ENCODE results near the gene SNX11. TPM values are rescaled to one million over a fixed set of nuclear protein-coding genes. Genes with fewer than 3 reads are reported as not detected.

The SNX11 gene
- total RNA-seq (6.9 TPM), polyA plus RNA-seq (ENCODE audit: insufficient read depth in 1 of 8, insufficient read length in 8 of 8, low replicate concordance in 1 of 8) (10 to 100 TPM in 7 of 8 donors, 1 to 10 TPM in 1; 9.1 to 12.9 (median 11.3) TPM)
- long read RNA-seq, donor 1, partial matches to known transcripts, result 0 of 1 reads
- long read RNA-seq, donor 1, other reads (novel, unspliced or antisense), result 0 of 1 reads
- long read RNA-seq, donor 2, partial matches to known transcripts, result 0 of 1 reads
- long read RNA-seq, donor 2, other reads (novel, unspliced or antisense), result 0 of 1 reads
- long read RNA-seq, donor 3, partial matches to known transcripts, result 0 of 5 reads
- long read RNA-seq, donor 3, other reads (novel, unspliced or antisense), result 0 of 5 reads
- long read RNA-seq, donor 4, result 0 reads
- long read RNA-seq, donor 5, transcript SNX11-201 (7 exons, 2,315 nt), result major isoform, 7 of 9 reads
- long read RNA-seq, donor 5, partial matches to known transcripts, result 0 of 9 reads
- long read RNA-seq, donor 5, other reads (novel, unspliced or antisense), result 0 of 9 reads
- long read RNA-seq, donor 6, partial matches to known transcripts, result 0 of 3 reads
- long read RNA-seq, donor 6, other reads (novel, unspliced or antisense), result 0 of 3 reads
- long read RNA-seq, donor 7, partial matches to known transcripts, result 0 of 1 reads
- long read RNA-seq, donor 7, other reads (novel, unspliced or antisense), result 0 of 1 reads
- long read RNA-seq, donor 8, partial matches to known transcripts, result 0 of 3 reads
- long read RNA-seq, donor 8, other reads (novel, unspliced or antisense), result 0 of 3 reads
- long read RNA-seq, donor 9, partial matches to known transcripts, result 0 of 2 reads
- long read RNA-seq, donor 9, other reads (novel, unspliced or antisense), result 0 of 2 reads
- long read RNA-seq, donor 10, partial matches to known transcripts, result 0 of 1 reads
- long read RNA-seq, donor 10, other reads (novel, unspliced or antisense), result 0 of 1 reads
- long read RNA-seq, donor 11, partial matches to known transcripts, result 0 of 2 reads
- long read RNA-seq, donor 11, other reads (novel, unspliced or antisense), result 0 of 2 reads

DNA sequence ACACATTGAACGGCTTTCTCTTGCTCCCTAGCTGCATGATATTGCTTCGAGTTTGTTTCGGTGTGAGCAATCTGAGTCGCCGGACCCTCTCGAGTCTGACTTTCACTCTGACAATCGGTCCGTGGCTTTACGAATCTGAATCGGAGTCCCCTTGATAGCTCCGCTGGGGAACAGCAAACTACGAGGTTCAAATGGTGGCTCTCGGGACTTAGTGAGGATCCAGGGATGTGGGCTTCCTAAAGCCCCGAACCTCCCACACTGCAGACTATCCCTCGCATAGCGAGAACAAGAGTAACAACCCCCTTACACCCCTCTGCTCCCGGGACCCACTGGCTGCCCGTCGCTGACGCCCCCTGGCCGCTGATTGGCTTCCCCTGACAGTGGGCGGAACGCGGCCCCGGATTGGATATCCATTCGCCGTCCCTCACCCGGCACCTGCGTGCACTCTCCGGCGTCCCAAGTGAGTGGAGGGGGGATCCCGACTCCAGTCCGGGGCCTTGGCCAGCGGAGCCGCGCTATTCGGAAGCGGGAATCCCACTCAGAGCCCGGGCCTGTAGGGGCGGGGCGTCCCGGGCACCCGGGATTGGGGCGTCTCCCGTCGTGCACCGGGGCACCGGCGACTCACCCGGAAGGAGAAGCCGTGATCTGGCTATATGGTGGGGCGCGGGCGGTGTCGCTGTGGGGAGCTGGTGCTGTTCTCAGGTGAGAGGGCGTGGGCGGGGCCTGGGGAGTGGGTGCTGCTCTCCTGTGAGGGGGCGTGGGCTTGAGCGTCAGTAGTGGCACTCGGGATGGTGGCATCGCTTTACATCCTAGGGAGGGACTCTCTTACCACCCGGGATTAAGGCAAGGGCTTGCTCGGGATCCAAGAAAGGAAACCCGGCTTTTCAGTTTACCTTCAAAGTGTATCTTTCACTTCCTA is at the start of gene SNX11:
TSS of gene SNX11 (plus strand) at position 630 of the 919 bp plus-strand sequence. CDS start 4,278 bp downstream, outside the sequence.
- under 1% methylated on average over 47 of the region's 64 CpGs for WGBS (ENCODE audit: insufficient coverage)
- Histone ChIP-seq H3K4me1 (ENCODE audit: control insufficient read depth, insufficient read depth, low read length) (peaks cover 12% of the 10 kb centered on the region), H3K9me3 (replicated peaks; ENCODE audit: control insufficient read depth, low read depth, low read length) (no peaks in the 10 kb centered on the region), H3K36me3 (ENCODE audit: control insufficient read depth, insufficient read depth, low read length) (no peaks in the 10 kb centered on the region), H3K4me3 (ENCODE audit: low read length) (peak within 1 kb of the TSS; percentile 62), H3K27ac (ENCODE audit: low read length) (peak within 1 kb of the TSS; percentile 83), H3K27me3 (ENCODE audit: control insufficient read depth, insufficient read depth, low read length) (no peaks in the 10 kb centered on the region)
- peak; percentile 93 for DNase-seq

DNA sequence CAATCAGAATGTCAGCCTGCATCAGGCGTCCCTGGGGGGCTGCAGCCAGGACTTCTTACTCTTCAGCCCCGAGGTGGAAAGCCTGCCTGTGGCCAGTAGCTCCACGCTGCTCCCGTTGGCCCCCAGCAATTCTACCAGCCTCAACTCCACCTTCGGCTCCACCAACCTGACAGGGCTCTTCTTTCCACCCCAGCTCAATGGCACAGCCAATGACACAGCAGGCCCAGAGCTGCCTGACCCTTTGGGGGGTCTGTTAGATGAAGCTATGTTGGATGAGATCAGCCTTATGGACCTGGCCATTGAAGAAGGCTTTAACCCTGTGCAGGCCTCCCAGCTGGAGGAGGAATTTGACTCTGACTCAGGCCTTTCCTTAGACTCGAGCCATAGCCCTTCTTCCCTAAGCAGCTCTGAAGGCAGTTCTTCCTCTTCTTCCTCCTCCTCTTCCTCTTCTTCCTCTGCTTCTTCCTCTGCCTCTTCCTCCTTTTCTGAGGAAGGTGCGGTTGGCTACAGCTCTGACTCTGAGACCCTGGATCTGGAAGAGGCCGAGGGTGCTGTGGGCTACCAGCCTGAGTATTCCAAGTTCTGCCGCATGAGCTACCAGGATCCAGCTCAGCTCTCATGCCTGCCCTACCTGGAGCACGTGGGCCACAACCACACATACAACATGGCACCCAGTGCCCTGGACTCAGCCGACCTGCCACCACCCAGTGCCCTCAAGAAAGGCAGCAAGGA is 49.0 kb upstream of the SNX11 start:
- H3K27me3 ChIP-seq (ENCODE audit: control insufficient read depth, insufficient read depth, low read length), result no peaks in the 10 kb centered on the region
- no peak for DNase-seq
- peaks cover 23% of the 10 kb centered on the region for H3K4me1 ChIP-seq (ENCODE audit: control insufficient read depth, insufficient read depth, low read length)
- WGBS (ENCODE audit: insufficient coverage), result 84% methylated on average over 9 of the region's 11 CpGs
- peaks cover 85% of the 10 kb centered on the region for H3K36me3 ChIP-seq (ENCODE audit: control insufficient read depth, insufficient read depth, low read length)
- no peak overlapping the region for H3K27ac ChIP-seq (ENCODE audit: low read length)
- no peak overlapping the region for H3K4me3 ChIP-seq (ENCODE audit: low read length)
- H3K9me3 ChIP-seq (replicated peaks; ENCODE audit: control insufficient read depth, low read depth, low read length), result no peaks in the 10 kb centered on the region

- Histone ChIP-seq H3K27me3 (ENCODE audit: control insufficient read depth, insufficient read depth, low read length) (no peaks in the 10 kb centered on the region), H3K27ac (ENCODE audit: low read length) (no peak overlapping the region), H3K9me3 (replicated peaks; ENCODE audit: control insufficient read depth, low read depth, low read length) (no peaks in the 10 kb centered on the region), H3K4me1 (ENCODE audit: control insufficient read depth, insufficient read depth, low read length) (peaks cover 19% of the 10 kb centered on the region), H3K4me3 (ENCODE audit: low read length) (no peak overlapping the region), H3K36me3 (ENCODE audit: control insufficient read depth, insufficient read depth, low read length) (peaks cover 83% of the 10 kb centered on the region)
- no peak for DNase-seq
- WGBS (ENCODE audit: insufficient coverage), result 92% methylated on average over 31 of the region's 32 CpGs
Measured at GRCh38 chr17:48059125-48059668, 48.4 kb upstream of the SNX11 start.

DNA sequence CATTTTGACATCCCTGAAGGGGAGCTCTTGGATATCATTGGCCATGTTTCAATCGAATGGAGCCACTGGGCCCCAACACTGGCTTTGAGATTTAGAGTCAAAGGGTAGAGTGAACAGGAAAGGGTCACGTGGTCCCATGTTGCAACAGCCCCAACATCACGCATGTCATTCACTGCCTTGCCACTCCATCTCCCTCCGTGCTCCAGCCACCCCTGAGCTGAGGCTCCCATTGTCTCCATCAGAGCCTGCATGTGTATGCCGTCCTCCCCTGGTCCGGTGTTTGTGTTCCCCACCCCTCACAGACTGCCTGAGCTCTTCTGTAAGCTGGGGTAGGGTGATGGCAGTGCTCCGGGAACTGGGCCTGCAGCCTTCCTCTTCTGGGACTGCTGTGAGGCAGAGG is 47.3 kb upstream of the SNX11 start:
- H3K27ac ChIP-seq (ENCODE audit: low read length), result no peak overlapping the region
- DNase-seq, result no peak
- H3K4me1 ChIP-seq (ENCODE audit: control insufficient read depth, insufficient read depth, low read length), result peaks cover 8% of the 10 kb centered on the region
- H3K27me3 ChIP-seq (ENCODE audit: control insufficient read depth, insufficient read depth, low read length), result no peaks in the 10 kb centered on the region
- H3K9me3 ChIP-seq (replicated peaks; ENCODE audit: control insufficient read depth, low read depth, low read length), result no peaks in the 10 kb centered on the region
- 73% methylated on average over 3 of the region's 7 CpGs for WGBS (ENCODE audit: insufficient coverage)
- no peak overlapping the region for H3K4me3 ChIP-seq (ENCODE audit: low read length)
- peaks cover 84% of the 10 kb centered on the region for H3K36me3 ChIP-seq (ENCODE audit: control insufficient read depth, insufficient read depth, low read length)

DNA sequence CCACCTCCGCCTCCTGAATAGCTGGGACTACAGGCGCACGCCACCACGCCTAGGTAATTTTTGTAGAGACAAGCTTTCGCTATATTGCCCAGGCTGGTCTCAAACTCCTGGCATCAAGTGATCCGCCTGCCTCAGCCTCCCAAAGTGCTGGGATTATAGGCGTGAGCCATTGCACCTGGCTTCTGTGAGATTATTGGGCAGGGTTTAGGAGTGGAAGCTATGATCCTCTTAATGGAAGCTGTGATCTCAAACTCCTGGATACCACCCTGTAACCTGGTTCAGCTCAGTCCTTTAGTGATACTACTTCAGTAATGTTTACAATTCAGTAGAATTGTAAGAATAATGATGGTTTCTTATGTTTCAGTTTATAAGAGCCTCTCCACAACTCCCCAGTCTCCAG is 45.3 kb upstream of the SNX11 start:
- WGBS (ENCODE audit: insufficient coverage), result 97% methylated on average over 5 of the region's 7 CpGs
- Histone ChIP-seq H3K27me3 (ENCODE audit: control insufficient read depth, insufficient read depth, low read length) (no peaks in the 10 kb centered on the region), H3K9me3 (replicated peaks; ENCODE audit: control insufficient read depth, low read depth, low read length) (no peaks in the 10 kb centered on the region), H3K4me3 (ENCODE audit: low read length) (no peak overlapping the region), H3K4me1 (ENCODE audit: control insufficient read depth, insufficient read depth, low read length) (peaks cover 3% of the 10 kb centered on the region), H3K36me3 (ENCODE audit: control insufficient read depth, insufficient read depth, low read length) (peaks cover 79% of the 10 kb centered on the region), H3K27ac (ENCODE audit: low read length) (no peak overlapping the region)
- DNase-seq, result no peak

GRCh38 chr17:48064638-48065037 is 42.9 kb upstream of the SNX11 start:
- DNase-seq, result peak; percentile 35
- peak overlapping the region; percentile 62 for H3K27ac ChIP-seq (ENCODE audit: low read length)

DNA sequence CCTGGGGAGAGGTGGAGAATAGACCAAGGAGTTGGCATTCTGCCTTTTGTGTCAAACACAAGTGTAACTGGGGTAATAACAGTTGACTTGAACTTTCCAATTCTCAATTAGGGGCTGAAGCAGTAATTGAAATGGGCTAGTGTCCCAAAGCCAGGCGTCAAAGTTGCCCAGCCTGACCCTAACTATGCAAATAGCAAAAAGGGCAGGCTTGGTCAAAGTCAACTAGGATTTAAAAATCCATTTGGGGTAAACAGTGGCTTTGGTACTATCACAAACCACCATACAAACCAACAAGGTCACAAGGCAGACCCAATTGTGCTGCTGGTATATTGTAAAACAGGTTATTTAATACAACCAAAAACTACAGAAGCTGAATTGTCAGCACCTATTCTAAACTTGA is 41.4 kb upstream of the SNX11 start:
- peaks cover 62% of the 10 kb centered on the region for H3K36me3 ChIP-seq (ENCODE audit: control insufficient read depth, insufficient read depth, low read length)
- no peaks in the 10 kb centered on the region for H3K9me3 ChIP-seq (replicated peaks; ENCODE audit: control insufficient read depth, low read depth, low read length)
- no peaks in the 10 kb centered on the region for H3K27me3 ChIP-seq (ENCODE audit: control insufficient read depth, insufficient read depth, low read length)
- no peak overlapping the region for H3K4me3 ChIP-seq (ENCODE audit: low read length)
- DNase-seq, result no peak
- peaks cover 3% of the 10 kb centered on the region for H3K4me1 ChIP-seq (ENCODE audit: control insufficient read depth, insufficient read depth, low read length)
- H3K27ac ChIP-seq (ENCODE audit: low read length), result no peak overlapping the region
- no CpG with 5 or more reads among the region's 1 CpG for WGBS (ENCODE audit: insufficient coverage)

More at GRCh38 chr17:48064638-48065037, 42.9 kb upstream of the SNX11 start:
- Histone ChIP-seq H3K9me3 (replicated peaks; ENCODE audit: control insufficient read depth, low read depth, low read length) (no peaks in the 10 kb centered on the region), H3K4me1 (ENCODE audit: control insufficient read depth, insufficient read depth, low read length) (peaks cover 3% of the 10 kb centered on the region), H3K27me3 (ENCODE audit: control insufficient read depth, insufficient read depth, low read length) (no peaks in the 10 kb centered on the region), H3K36me3 (ENCODE audit: control insufficient read depth, insufficient read depth, low read length) (peaks cover 65% of the 10 kb centered on the region), H3K4me3 (ENCODE audit: low read length) (no peak overlapping the region)
- no CpG with 5 or more reads among the region's 3 CpGs for WGBS (ENCODE audit: insufficient coverage)

DNA sequence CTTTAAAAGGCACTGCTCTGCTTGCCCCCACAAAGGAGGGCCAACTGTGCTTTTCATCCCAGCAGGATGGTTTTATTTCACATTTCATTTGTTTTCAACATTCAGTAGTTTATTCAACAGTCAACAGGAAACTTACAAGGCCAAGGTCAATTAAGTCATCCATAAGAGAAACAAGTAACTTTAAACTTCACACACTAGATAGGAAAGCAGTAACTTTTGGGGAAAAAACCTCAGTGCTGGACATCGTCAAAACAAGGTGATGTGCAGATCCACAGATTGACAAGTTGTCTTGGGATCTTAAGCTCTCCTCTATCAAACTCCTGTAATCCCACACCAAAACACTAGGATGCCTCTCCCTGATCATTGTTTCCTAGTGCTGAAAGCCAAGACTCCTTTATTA is 40.9 kb upstream of the SNX11 start:
- H3K27ac ChIP-seq (ENCODE audit: low read length), result no peak overlapping the region
- H3K36me3 ChIP-seq (ENCODE audit: control insufficient read depth, insufficient read depth, low read length), result peaks cover 62% of the 10 kb centered on the region
- no peak for DNase-seq
- no peak overlapping the region for H3K4me3 ChIP-seq (ENCODE audit: low read length)
- H3K9me3 ChIP-seq (replicated peaks; ENCODE audit: control insufficient read depth, low read depth, low read length), result no peaks in the 10 kb centered on the region
- 86% methylated on average over 1 of the region's 1 CpG for WGBS (ENCODE audit: insufficient coverage)
- peaks cover 3% of the 10 kb centered on the region for H3K4me1 ChIP-seq (ENCODE audit: control insufficient read depth, insufficient read depth, low read length)
- no peaks in the 10 kb centered on the region for H3K27me3 ChIP-seq (ENCODE audit: control insufficient read depth, insufficient read depth, low read length)

DNA sequence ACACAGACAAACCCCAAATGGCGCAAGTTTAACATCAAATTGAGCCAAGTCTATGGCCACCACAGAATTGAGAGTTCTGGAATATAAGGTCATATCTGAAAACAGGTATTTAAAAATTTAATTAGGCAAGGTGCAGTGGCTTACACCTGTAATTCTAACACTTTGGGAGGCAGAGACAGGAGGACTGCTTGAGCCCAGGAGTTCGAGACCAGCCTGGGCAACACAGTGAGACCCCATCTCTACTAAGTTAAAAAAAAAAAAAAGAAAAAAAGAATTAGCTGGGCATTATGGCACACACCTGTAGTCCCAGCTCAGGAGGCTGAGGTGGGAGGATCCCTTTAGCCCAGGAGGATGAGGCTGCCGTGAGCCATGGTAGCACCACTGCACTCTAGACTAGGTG is 40.3 kb upstream of the SNX11 start:
- no peak overlapping the region for H3K27ac ChIP-seq (ENCODE audit: low read length)
- peaks cover 60% of the 10 kb centered on the region for H3K36me3 ChIP-seq (ENCODE audit: control insufficient read depth, insufficient read depth, low read length)
- H3K4me3 ChIP-seq (ENCODE audit: low read length), result no peak overlapping the region
- WGBS (ENCODE audit: insufficient coverage), result no CpG with 5 or more reads among the region's 3 CpGs
- H3K27me3 ChIP-seq (ENCODE audit: control insufficient read depth, insufficient read depth, low read length), result no peaks in the 10 kb centered on the region
- H3K9me3 ChIP-seq (replicated peaks; ENCODE audit: control insufficient read depth, low read depth, low read length), result no peaks in the 10 kb centered on the region
- no peak for DNase-seq
- H3K4me1 ChIP-seq (ENCODE audit: control insufficient read depth, insufficient read depth, low read length), result peaks cover 3% of the 10 kb centered on the region

Data from muscle of leg (tissue), 16 donors.